Mononuclear cell (primary cell): ENCODE measurements around the gene KXD1. TPM values are rescaled to one million over a fixed set of nuclear protein-coding genes. Genes with fewer than 3 reads are reported as not detected.
A peak's percentile ranks its signal among the peaks of the same experiment; 100 is the strongest.
"Not testable (repeated sequence)": the region's sequence is repeated elsewhere in the genome, so short reads cannot be mapped to it uniquely, and the experiment has no call there.

Experiments used
- H3K27me3 ChIP-seq: 2 replicates; pipeline ENCODE4 v1.6.0; 2011; ENCODE audit warnings: low read length, control low read depth; ENCODE audit not compliant: insufficient read depth
- H3K4me1 ChIP-seq: 2 replicates; pipeline ENCODE4 v1.5.1; 2011; ENCODE audit warnings: mild to moderate bottlenecking, low read length, control low read depth; ENCODE audit not compliant: insufficient read depth
- H3K4me3 ChIP-seq: 2 replicates; pipeline ENCODE4 v1.5.1; 2011; ENCODE audit warnings: mild to moderate bottlenecking, low read length, moderate library complexity
- H3K9me3 ChIP-seq: 2 replicates; pipeline ENCODE4 v1.5.1; 2011; ENCODE audit warnings: low read depth, mild to moderate bottlenecking, control low read depth, low read length
- total RNA-seq: library from RNA; depleted of rRNA; stranded (reverse); fragments of >200 nt; gene quantifications from one replicate; pipeline ENCODE4 v1.2.3, GENCODE V29; 2012

The KXD1 gene
- total RNA-seq, 1 donor = 70.5 TPM

GRCh38 chr19:18523841-18524240, 33.8 kb upstream of the KXD1 start:
- Histone ChIP-seq H3K27me3 (no peaks in the 10 kb centered on the region), H3K4me1 (peaks cover 22% of the 10 kb centered on the region), H3K4me3 (no peak overlapping the region), H3K9me3 (no peaks in the 10 kb centered on the region)

GRCh38 chr19:18526316-18526715, 31.4 kb upstream of the KXD1 start:
- H3K27me3 ChIP-seq = no peaks in the 10 kb centered on the region
- H3K4me1 ChIP-seq = peaks cover 6% of the 10 kb centered on the region
- H3K9me3 ChIP-seq = no peaks in the 10 kb centered on the region
- no peak overlapping the region for H3K4me3 ChIP-seq

DNA sequence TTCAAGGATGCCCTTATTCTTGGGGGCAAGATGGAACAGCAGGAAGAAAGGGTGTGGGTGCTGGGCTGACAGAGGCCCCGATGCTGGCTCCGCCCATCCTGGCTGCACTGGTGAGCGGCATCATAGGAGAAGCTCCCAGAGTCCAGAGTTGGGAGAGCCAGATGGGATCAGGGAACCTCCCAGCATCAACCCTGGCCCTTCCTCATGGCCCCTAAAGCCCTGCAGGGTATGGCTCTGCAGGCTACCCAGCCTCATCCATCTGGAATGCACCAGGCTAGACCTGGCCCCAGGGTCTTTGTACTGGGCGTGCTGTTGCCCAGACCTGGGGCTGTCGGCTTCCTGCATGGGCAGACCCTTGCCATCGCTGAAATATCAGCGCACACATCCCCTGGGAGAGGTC, 27.9 kb upstream of the KXD1 start:
- H3K27me3 ChIP-seq = no peaks in the 10 kb centered on the region
- H3K9me3 ChIP-seq = no peaks in the 10 kb centered on the region
- H3K4me1 ChIP-seq = no peaks in the 10 kb centered on the region
- no peak overlapping the region for H3K4me3 ChIP-seq

DNA sequence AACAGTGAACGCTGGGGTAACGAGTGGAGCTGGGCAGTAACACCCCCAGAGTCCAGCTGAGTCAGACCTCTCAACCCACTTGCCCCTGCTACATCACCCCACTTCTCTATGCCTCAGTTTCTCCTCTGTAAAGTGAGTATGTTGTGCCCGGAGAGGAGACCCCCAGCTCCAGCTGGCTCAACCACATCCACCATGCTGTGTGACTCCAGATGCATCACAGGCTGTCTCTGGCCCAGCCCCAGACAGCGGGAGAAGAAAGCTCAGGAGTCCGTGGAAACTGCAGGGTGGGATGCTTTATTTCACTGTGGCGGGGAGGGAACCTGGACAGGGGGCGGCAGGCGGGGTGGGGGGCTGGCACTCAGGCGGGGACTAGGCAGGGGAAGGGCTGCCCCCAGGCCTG, 26.2 kb upstream of the KXD1 start:
- H3K4me3 ChIP-seq = no peak overlapping the region
- no peaks in the 10 kb centered on the region for H3K4me1 ChIP-seq
- no peaks in the 10 kb centered on the region for H3K9me3 ChIP-seq
- H3K27me3 ChIP-seq = no peaks in the 10 kb centered on the region

GRCh38 chr19:18532168-18532890, 25.3 kb upstream of the KXD1 start:
- no peaks in the 10 kb centered on the region for H3K4me1 ChIP-seq
- no peaks in the 10 kb centered on the region for H3K27me3 ChIP-seq
- H3K4me3 ChIP-seq = no peak overlapping the region
- H3K9me3 ChIP-seq = no peaks in the 10 kb centered on the region

GRCh38 chr19:18533058-18533457, 24.6 kb upstream of the KXD1 start:
- Histone ChIP-seq H3K27me3 (no peaks in the 10 kb centered on the region), H3K4me3 (no peak overlapping the region), H3K4me1 (no peaks in the 10 kb centered on the region), H3K9me3 (no peaks in the 10 kb centered on the region)

DNA sequence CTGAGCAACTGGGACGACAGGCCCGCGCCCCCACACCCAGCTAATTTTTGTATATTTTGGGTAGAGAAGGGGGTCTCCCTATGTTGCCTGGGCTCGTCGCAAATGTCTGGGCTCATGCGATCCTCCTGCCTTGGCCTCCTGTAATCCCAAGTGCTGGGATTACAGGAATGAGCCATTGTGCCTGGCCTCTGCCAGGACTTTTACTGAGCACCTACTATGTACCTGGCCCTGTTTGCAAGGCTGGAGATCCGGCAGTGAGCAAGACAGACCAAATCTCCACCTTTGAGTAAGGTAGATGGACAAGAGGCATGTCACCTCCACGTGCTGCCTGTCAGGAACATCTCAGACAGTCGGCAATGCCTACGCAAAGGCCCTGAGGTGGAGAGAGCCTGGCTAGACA, 21.2 kb upstream of the KXD1 start:
- Histone ChIP-seq H3K27me3 (no peaks in the 10 kb centered on the region), H3K4me3 (no peak overlapping the region), H3K4me1 (no peaks in the 10 kb centered on the region), H3K9me3 (no peaks in the 10 kb centered on the region)

- Histone ChIP-seq H3K4me3 (no peak overlapping the region), H3K27me3 (no peaks in the 10 kb centered on the region), H3K9me3 (no peaks in the 10 kb centered on the region), H3K4me1 (peaks cover 10% of the 10 kb centered on the region)
These were observed 20.2 kb upstream of the KXD1 start for GRCh38 chr19:18537431-18537830.

DNA sequence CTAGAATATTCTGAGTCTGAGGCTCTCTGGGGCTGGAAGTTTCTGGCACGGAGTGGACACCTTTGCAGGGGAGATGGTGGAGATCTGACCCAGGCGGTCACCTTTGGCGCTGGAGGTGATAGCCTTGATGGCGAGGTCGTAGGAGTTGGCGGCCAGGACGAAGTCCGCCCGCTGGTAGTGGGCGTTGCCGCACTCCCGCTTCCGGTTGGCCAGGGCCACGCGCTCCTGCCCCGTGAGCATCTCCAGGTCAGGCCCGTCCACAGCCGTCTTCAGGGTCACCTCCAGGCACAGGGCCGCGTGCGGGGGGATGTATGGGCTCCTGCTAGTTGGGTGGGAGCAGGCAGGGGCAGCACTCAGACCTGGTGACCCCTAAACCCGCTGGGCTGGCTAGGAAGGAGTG, 19.6 kb upstream of the KXD1 start:
- H3K4me1 ChIP-seq = peaks cover 12% of the 10 kb centered on the region
- H3K4me3 ChIP-seq = no peak overlapping the region
- no peaks in the 10 kb centered on the region for H3K9me3 ChIP-seq
- H3K27me3 ChIP-seq = no peaks in the 10 kb centered on the region

GRCh38 chr19:18539372-18539771, 18.3 kb upstream of the KXD1 start:
- Histone ChIP-seq H3K9me3 (no peaks in the 10 kb centered on the region), H3K4me1 (peaks cover 19% of the 10 kb centered on the region), H3K4me3 (no peak overlapping the region), H3K27me3 (no peaks in the 10 kb centered on the region)

DNA sequence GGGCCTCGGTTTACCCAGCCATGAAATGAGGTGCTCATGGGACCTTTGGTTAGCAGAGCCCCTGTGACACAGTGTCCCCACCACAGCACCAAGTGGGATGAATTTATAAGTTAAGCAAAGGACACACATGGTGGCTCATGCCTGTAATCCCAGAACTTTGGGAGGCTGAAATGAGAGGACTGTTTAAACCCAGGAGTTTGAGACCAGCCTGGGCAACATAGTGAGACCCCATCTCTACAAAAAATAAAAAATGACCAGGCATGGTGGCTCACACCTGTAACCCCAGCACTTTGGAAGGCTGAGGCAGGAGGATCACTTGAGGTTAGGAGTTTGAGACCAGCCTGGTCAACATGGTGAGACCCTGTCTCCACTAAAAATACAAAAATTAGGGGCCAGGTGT, 17.5 kb upstream of the KXD1 start:
- not testable (repeated sequence) for H3K27me3 ChIP-seq, H3K4me3 ChIP-seq, H3K9me3 ChIP-seq
- H3K4me1 ChIP-seq = peaks cover 25% of the 10 kb centered on the region

DNA sequence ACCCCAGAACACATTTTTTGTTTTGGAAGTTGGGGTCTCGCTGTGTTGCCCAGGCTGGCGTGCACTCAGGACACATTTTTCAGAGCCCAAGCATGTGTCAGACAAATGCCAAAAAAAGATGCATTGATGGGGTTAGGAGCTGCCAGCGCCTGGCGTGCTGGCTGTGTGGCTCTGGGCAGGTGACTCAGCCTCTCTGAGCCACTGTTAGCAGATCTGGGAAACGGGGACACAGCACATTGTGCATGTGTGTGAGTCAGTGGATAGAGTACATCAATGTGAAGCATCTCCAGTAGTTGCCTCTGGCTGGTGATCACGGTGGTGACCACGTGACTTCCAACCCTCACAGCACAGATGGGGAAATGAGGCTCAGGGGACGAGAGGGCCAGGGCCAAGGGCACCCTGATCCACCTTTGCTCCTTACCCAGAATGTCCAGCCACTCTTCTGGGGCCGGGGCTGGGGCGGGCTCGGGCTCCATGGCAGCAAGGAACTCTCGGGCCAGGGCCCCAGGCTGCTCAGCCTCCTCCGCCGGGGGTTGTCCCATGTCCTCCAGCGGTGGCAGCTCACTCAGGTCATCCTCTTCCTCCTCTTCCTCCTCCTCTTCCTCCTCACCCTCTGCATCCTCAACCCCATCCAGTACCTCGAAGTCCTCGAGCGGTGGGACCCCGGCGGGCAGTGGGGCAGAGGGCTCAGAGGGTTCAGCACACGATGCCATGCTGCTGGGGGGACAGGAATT, 16.2 kb upstream of the KXD1 start:
- no peaks in the 10 kb centered on the region for H3K9me3 ChIP-seq
- H3K27me3 ChIP-seq = no peaks in the 10 kb centered on the region
- peaks cover 25% of the 10 kb centered on the region for H3K4me1 ChIP-seq
- H3K4me3 ChIP-seq = no peak overlapping the region

- peak overlapping the region; percentile 32 for H3K4me3 ChIP-seq
- no peaks in the 10 kb centered on the region for H3K27me3 ChIP-seq
- peaks cover 25% of the 10 kb centered on the region for H3K4me1 ChIP-seq
- H3K9me3 ChIP-seq = no peaks in the 10 kb centered on the region
These were observed 15.4 kb upstream of the KXD1 start for GRCh38 chr19:18541992-18542940.

DNA sequence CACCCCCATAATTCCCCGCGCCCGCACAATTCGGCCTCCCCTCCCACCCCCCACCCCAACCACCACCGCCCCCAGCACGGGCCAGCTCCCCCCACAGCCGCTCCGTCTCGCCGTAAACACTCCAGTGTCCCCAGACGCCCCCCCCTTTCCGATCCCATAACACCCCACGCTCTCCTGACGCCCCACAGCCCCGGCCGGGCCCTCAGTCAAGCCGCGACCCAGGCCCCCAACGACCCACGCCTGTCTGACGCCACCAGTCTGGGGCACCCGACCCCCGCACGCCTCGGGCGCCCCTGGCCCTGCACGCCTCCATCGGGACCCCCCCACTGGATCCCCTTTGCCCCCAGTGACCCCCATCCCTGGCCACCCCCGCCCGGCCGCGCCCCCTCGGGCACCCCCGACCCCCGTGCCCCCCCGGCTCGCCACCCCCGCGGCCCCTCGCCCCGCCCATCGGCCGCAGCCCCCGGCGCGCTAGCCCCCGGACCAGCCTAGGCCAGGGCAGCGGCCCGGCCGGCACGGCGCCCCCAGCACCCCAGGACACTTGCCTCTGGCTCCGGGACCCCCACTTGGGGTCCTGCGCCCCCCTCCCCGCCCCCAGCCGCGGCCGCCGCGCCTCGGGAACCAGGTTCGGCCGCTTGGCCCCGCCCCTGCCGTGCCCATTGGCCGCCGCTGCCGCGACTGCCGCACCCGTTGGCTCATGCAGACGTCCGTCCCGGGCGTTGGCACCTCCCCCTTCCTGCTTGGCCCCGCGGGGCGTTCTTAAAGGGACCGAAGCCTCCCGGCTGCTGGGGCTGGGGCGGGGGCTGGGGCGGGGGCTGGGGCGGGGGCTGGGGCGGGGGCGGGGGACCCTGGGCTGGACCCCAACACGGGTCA, 14.5 kb upstream of the KXD1 start, which contains the start of gene FKBP8:
Gene FKBP8 (minus strand): TSS at position 633 of the 873 bp plus-strand sequence. CDS start 1,603 bp downstream, outside the sequence.
- Histone ChIP-seq H3K9me3 (no peaks in the 10 kb centered on the region), H3K27me3 (no peaks in the 10 kb centered on the region), H3K4me3 (peak within 1 kb of the TSS; percentile 41), H3K4me1 (peaks cover 25% of the 10 kb centered on the region)
